HPDE6-E6E7 (cell line): ENCODE measurements around the gene OXNAD1.
"Not testable (repeated sequence)": the region's sequence is repeated elsewhere in the genome, so short reads cannot be mapped to it uniquely, and the experiment has no call there.

ENCODE experiments used
- DNase-seq: peaks from one replicate; pipeline ENCODE4 v3.0.0; 2011; ENCODE audit warnings: missing footprints; ENCODE audit errors: extremely low spot score

The OXNAD1 gene

DNA sequence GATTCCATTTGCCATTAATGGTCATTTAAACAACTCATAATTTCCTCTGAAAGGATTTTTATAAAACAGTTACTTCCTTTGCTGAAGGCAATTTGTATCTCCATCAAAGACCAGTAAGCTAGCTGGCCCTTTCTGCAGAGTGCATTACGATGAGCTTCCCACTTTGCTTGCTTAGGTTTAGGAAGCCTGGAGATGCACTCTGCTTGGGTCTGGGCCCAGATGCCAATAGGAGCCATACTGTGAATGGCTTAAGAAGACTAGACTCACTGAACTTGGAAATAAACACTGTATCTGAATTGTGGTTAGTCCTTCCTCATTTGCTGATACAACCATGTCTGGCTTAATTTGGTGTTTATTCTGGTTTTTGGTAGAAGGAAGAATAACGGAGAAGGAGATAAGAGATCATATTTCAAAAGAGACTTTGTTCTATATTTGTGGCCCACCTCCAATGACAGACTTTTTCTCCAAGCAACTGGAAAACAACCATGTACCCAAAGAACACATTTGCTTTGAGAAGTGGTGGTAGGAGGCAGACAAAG lies 38.1 kb downstream of the OXNAD1 start:
- DNase-seq = no peak

DNA sequence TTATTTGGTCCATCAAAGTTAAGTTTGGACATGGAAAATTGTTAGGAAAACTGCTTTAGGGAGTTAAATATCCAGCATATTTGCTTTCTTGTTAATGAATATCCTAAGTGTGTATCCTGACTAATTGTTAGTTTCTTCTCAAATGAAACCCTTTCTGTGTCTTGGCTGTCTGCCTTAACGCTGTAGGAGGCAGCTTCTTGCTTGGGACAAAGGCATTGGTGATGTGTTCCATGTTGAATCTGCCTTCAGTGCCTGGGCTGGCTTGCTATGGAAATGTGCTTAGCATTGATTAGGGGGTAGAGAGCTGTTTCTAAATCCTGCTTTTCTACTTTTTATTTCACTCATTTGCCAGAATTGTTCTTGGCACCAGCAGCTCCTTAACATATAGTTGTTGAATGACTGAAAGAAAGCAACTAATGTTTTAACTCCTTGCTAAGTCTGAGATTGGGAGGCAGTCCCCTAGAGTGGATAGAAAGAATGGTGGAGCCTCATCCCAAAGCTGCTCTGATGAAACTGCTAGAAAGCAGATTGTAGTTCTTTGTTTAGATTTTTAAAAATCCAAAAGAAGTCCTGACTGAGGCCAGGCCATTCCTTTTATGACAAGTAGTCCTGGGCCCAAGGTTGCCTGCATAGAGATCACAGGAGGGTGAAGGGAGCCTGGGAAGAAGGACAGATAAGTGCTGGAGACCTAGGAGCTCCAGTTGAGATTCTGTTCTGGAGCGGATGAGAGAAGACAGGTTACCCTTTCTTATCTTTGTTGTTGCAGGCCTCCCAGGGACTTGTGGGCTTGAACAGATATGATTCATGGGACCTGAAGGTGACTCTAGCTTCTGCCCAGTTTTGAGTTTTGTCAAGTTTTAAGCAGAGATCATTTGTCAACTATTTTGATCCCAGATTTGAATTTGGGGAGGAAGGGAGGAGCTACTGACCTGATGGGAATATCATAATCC lies 39.3 kb downstream of the OXNAD1 start:
- DNase-seq = no peak

DNA sequence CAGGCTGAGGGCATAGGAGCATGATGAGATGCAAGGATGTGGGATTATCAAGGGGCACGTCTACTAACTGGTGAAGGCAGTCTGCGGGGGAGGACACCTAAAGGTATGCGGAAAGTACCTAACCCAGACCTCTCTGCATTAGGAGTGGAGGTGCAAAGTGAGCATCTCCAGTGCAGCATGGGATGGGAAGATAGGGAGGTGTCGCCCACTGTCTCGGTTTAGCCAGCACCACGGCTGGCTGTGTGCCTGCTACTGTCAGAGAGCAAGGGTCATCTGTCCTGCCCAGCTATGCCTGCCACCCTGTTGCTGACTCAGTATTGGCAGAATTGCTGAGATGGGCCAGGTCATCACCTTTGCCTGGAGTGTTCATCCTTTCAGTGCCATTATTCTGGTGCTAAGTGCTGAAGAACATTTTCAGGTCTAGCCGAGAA lies 40.1 kb downstream of the OXNAD1 start:
- no peak for DNase-seq

DNA sequence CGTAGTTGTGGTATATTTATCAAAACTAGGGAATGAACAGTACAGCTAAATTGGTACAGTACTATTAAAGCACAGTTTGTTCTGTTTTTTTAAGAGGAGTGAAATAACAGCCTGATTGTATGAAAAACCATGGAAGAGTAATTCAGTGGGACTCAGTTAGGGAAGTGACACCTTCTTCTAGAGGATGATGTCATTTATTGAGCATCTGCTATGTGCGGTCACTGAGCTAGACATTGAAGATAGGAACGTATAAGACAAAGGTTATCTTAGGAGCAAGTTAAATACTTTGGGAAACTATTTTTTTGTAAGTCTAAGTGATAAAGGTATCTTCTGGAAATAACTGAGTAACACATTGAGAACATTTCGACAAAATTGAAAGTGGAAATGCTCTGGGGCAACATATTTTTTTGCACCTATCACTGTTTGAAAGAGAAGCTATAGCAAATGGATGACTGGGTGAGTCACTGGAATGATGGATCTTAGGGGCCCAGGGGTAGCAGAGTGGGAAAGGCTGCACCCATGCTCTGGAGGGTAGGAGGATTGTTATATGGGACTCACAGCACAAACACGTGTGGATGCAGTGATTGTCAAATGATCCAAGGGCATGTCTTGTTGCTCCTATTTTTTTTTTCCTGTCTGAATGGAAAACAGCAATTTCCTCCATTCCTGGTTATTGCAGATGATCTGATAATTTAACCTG lies 43.0 kb downstream of the OXNAD1 start:
- no peak for DNase-seq

DNA sequence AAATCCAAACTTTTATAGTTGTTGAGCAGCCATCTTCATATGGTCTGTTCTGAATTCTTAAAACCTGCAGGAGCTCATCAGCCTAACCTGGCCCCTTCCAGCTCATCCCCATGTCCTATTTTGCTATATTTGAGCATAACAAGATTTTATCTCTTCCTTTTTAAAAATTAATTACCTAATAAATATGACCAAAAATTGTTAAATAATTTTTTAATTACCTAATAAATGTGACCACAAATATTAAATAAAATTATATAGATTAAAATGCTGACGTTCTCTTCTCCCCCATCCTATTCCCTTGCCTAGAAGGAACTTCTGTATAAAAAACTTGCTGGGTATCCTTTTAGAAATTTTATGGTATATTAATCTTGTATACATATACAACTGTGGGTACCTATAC lies 43.7 kb downstream of the OXNAD1 start:
- no peak for DNase-seq

DNA sequence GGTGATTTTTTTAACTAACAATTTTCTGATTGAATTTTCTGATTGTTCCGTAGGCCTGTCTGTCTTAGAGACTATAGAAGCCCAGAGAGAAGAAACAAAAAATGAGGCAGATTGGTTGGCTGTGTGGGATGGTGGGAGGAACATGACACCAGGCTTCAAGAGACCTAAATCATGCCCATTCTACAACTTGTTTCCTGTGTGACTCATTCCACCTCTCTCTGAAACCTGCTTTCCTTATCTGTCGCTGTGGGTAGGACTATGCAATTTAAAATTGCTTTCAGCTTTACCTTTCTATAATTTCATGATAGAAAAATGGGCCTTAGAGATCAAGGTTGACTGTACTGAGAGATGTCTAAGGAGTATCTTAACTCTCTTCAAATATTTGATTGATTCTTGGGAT lies 44.5 kb downstream of the OXNAD1 start:
- DNase-seq = peak; percentile 15

DNA sequence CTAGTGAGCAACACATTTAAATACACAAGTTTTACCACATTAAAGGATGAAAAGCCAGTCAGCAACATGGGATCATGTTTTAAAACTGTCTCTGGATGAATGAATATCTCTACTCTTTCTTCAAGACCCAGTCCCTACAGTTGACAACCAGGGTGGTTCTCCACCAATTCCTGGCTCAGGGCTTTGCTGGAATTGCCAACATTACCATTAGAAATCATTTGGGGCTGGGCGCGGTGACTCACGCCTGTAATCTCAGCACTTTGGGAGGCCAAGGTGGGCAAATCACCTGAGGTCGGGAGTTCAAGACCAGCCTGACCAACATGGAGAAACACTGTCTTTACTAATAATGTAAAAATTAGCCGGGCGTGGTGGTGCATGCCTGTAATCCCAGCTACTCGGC lies 45.5 kb downstream of the OXNAD1 start:
- not testable (repeated sequence) for DNase-seq

DNA sequence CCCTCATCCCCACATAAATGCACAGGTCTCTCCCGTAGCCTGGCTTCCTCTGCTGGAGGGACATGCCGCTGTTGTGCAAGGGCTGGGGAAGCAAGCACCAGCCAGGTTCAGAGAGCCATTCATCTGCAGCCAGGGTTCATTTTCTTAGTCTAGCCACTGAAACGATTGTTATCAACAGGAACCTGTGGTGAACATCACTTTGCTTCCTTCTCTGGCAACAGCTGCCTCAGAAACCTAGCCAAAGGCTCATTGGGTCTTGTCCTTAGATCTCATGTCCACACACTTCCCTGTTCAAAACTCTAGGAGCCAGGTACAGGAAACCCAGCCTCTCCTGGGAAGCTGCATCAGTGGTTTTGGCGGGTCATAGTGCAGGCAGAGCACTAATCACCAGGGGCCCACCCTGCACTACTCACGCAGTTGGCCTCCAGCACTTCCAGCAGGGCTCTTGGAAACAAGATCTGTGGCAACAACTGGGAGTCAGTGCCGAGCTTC lies 47.0 kb downstream of the OXNAD1 start:
- no peak for DNase-seq

DNA sequence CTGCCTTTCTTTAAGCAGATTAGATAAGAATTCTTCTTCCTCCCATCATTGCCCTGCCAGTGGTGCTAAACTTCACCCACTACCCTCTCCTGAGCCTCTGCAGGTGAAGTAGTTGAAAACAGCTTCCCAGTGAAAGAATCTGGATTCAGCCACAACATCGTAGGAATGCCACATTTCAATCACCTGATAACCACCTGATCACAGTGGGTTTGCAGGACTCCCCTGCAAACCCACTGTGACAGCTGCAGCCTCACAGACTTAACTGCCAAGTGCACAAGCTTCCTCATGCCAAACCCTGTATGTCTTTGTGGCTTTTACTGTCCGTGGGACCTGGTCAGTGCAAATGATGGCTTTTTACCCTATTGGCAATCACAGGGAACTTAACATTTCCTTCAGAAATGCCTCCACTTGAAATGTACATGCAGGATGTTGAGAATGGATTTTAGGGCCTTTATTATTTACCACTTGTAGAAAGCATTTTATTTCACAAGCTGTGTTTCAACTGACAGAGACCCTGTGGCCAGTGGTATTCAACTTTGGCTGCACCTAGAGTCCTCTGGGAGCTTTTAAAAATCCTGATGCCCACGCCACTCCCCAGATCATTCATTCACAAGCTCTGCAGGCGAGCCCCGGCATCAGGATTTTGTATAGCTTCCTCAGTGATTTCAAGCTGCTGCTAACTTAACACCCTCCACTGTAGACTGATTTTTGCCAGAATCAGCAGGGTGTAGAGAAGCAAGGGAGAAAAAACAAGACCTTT lies 49.1 kb downstream of the OXNAD1 start:
- DNase-seq = no peak

DNA sequence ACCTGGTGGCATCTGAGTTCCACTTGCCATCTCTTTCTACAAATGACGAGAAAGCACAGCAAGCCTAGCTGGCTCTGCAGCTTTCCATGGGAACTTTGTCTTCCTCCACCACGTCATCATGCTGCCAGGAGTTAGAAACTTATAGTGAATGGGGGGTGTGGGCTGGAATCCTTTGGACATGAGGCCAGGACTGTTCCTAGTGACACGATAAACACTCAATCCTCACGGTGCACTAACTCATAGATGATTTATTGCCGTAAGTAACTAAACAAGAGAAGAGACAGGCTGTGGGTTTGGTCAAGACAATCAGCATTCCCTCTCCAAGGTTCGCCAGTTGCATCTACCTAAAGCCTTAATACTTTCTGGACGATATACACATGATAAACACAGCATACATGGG lies 50.6 kb downstream of the OXNAD1 start:
- no peak for DNase-seq

DNA sequence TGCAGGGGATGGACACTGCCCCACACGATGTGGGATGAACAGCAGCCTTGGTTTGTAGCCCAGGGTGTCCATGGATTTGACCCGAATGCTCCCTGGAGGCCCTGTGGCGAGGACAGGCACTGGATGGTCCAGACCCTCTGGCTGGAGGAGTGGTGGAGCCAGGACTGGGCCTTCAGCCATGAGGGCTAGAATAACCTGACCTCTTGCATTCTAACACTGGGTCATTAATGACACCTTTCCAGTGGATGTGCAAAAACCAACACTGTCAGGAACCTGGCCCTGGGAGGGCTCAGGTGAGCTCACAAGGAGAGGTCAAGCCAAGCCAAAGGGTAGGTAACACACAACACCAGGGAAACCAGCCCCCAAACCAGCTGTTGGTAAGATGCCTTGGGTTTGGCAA lies 51.4 kb downstream of the OXNAD1 start:
- no peak for DNase-seq

DNA sequence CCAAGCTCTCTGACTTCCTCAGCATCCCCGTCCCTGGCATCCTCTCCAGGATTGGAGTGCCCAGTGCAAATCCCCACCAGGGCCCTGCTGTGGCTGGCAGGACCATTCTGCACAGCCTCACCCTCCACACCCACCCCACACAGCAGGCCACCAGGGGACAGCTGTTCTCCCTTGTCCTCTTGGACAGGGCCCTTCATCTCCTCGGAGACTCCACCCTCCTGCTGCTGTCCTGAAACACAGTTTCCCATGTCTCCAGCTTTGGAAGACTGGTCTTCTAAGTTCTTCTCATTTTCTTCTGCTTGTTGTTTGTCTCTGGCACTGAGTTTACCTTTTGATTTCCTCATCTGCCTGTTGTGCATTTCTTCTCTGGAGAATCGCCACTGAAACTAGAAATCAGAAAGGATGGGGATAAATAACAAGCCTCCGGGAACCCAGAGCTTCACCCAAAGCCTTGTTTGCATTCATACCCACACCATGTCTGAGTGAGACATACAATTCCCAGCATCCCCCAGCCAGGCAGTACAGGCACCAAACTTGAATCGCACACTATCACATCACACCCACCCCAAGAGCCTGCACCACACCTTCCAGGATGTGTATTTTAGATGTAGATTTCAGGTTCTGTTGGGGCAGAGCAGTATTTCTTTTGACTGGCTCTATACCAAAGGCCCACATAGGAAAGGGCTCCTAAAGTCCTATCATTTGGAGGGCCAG lies 52.0 kb downstream of the OXNAD1 start:
- no peak for DNase-seq

DNA sequence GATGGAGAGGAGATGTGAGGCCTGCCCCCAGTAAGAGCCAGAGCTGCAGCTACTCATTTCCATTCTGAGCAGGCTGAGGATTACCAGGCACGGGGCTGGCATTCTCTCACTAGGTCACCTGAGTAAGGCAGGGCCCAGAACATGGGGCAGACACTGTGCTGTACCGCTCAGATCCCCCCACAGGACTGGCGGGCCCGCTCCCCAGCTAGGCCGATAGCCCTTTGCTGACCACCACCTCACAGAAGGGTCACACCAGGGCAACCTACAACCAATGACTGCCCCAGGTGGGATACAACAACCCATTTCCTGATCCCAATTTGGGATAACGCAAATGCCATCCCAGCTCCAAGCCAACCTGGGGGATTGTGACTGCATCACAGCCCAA lies 52.5 kb downstream of the OXNAD1 start:
- no peak for DNase-seq

DNA sequence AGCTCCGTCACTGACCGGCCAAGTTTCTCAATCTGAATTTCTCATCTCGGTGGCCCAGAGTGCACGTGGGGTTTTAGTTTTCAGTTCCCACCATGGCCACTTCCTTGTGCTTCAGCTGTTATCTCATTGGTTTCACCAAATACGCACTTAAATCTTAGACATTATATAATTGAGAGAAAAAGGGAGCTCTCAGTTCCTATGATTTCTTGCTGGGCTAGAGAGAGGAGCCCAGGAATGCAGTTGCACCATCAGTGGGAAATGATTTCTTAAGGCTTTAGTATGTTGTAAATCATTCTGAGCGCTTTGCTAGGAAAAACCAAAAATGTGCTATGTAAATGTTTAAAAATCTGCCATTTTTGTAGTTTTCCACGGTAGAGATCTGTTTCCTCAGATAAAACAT lies 53.2 kb downstream of the OXNAD1 start:
- DNase-seq = no peak

DNA sequence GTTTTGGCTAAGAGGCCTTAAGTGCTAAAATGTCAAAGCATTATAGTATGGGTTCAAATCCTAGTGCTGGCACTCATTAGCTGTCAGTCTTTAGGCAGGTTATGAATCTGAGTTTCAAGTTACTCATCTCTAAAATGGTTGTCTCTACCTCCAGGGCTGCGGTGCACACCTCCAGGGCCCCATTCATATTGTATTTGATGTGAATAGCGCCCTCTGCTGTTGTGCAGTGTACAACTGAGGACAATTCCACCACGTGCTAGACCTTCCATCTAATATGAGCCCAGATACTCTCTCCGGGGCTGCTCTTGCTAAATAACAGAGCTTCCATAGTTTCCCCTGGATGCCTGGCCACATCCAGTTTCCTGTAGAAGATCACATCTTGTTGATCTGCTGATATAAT lies 54.3 kb downstream of the OXNAD1 start:
- no peak for DNase-seq

DNA sequence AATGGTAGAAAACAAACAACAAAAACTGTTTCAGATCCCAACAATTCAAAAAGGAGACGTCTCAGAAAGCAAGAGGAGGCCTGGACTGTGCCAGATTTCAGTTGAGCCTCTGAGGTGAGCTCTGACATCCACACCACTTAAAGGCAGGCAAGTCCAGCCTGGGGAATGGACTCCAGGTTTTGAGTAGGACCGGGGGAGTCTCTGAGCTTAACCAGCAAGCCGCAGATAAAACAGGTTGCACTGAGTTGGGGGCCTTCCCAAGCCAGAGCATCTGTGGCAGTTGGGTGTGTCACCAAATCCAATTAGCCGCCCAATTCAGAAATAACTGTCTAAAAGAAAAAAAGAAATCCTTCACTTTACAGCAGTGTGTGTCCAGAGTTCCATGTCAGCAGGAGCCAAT lies 54.7 kb downstream of the OXNAD1 start:
- DNase-seq = no peak

DNA sequence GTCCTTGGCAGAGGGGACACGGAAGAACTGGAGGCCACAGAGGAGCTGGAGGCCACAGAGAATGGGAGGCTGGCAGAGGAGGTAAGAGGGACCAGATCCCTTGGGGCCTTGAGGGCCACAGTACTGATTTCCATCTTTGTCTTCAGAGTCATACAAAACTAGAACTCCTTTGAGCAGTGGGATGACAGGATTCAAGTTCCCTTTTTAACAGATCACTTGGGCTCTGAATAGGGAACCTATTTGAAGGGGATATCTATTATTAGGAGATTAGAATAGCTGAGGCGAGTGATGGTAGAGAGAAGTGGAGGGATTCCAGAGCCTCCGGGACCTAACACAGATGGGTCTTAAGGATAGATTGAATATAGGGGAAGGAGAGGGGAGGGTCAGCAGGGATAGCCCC lies 55.7 kb downstream of the OXNAD1 start:
- no peak for DNase-seq

DNA sequence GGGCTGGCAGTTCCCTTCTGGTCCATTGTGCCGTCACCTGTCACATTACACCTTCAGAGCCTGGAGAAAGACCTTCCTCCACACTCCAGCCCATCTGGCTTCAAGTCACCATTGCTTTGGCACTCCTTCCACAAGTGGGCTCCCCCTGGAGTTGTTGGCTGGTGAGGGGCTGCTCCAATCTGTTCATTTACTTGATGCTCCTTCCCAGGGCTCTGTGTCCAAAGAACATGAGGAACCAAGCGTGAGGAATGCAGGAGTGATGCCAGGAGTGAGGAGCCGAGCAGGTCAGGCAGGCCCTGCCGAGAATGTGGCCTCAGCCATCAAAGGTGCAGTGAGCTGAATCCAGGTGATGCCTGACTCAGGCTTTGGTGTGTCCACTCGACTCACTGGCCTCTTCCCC lies 57.2 kb downstream of the OXNAD1 start:
- DNase-seq = no peak

DNA sequence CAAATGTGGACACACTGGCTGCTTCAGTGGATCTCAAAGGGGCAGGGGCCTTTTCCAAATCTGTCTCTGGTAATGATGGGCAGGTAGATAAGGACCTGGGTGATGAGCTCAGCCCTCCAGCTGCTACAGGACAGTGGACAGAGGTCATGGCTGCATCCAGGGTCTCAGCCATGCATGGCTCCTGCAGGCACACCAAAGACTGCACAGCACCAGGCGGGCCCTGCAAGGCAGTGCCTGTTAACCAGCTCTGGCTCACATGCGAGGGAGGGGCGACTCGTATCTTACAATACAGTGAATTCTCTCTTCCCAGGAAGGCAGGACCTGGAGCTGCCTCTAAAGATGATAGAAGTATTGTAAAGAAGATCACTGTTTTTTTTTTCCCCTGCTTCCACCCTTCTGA lies 58.7 kb downstream of the OXNAD1 start:
- no peak for DNase-seq

DNA sequence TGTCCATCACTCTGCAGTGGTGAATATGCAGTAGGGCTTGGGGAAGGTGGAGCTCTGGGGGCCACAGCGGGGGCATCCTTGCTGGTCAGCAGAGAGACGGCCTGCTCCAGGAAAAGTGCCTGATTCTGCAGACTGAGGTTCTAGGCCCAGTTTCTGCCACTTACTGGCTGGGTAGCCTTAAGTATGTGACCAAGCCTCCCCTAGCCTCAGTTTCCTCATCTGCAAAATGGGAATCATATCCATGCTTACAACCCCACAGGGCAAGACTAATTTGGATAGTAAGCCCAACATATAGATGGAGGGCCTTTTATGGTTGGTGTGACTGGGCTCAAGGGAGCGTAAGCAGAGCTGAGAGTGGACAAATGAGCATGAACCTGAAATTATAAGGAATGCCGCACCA lies 60.8 kb downstream of the OXNAD1 start:
- no peak for DNase-seq

DNA sequence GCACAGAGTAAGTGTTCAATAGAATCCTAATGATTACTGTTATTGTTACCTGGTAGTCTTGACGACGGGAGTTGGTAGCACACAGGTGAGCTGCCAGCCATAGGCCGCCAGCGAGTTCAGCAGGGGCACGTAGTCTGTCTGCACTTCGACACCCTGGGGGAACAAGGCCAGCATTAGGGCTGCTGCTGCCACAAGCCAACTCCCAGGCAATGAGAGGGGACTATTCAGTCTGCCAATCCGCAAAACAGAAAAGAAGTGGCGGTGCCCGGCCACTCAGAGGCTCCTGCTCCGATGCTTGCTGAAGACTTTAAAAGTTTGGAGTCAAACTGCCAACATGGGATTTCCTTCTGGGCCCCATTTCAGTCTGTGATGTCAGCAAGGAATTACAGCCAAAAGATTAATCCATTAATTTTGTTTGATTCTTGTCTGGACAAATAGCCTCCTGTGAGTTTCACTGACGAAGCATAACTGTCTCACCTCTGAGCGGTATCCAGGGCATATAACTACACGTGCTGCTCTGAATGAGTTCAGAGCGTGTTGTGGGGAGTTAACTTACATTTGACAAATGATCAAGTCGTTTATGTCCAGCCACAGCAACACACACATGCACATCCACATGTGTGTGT lies 61.8 kb downstream of the OXNAD1 start:
- no peak for DNase-seq
